Gastroesophageal sphincter (tissue), 4 donors: Measurements from ENCODE around the gene SUN5. TPM values are rescaled to one million over a fixed set of nuclear protein-coding genes. Genes with fewer than 3 reads are reported as not detected.

Experiments
- ATAC-seq: fragments of 150-250 bp; one replicate; pipeline ENCODE4 v1.9.1; 2016; ENCODE audit warnings: mild to moderate bottlenecking, moderate library complexity
- H3K27ac ChIP-seq, 4 donors: fragments of 200-600 bp; sonication (generic) in 3 of 4; 1 replicate in 3 of 4; 2 replicates in 1 of 4; pipeline ENCODE4 v1.5.1; 2016 to 2019
- H3K27me3 ChIP-seq: fragments of 200-600 bp; sonication (generic); one replicate; pipeline ENCODE4 v1.5.1; 2019
- H3K36me3 ChIP-seq, 2 donors: fragments of 200-600 bp; sonication (generic); one replicate each; pipeline ENCODE4 v1.5.1; 2019; ENCODE audit warnings: control low read depth in 1 of 2
- H3K4me1 ChIP-seq, 3 donors: fragments of 200-600 bp; sonication (generic); 1 replicate in 2 of 3; 2 replicates in 1 of 3; pipeline ENCODE4 v1.5.1; 2016 to 2019; ENCODE audit warnings: control low read depth in 2 of 3
- H3K4me3 ChIP-seq, 2 donors: fragments of 200-600 bp; sonication (generic); one replicate each; pipeline ENCODE4 v1.5.1; 2019; ENCODE audit warnings: mild to moderate bottlenecking in 1 of 2, moderate library complexity in 1 of 2
- H3K9me3 ChIP-seq, 3 donors: fragments of 200-600 bp; sonication (generic); one replicate each; pipeline ENCODE4 v1.5.1; 2017 to 2019; ENCODE audit warnings: control low read depth in 2 of 3
- EP300 ChIP-seq: sonication (generic); formaldehyde crosslinking; IDR thresholded peaks from one replicate; pipeline ENCODE4 v1.6.1; 2017; ENCODE audit warnings: antibody characterized with exemption, mild to moderate bottlenecking
- POLR2A ChIP-seq, 2 donors: fragments of 450-650 bp; IDR thresholded peaks; one replicate each; pipeline ENCODE4 v1.6.1; 2017; ENCODE audit warnings: antibody characterized with exemption in 2 of 2, mild to moderate bottlenecking in 2 of 2, moderate library complexity in 1 of 2
- POLR2AphosphoS5 ChIP-seq: sonication (generic); formaldehyde crosslinking; IDR thresholded peaks from one replicate; pipeline ENCODE4 v1.6.1; 2017; ENCODE audit warnings: antibody characterized with exemption
- WGBS, 2 donors: methylation state at CpG; one replicate each; pipeline ENCODE4 v1.1.5; 2018; ENCODE audit warnings: low coverage in 1 of 2; 5-methylcytosine and 5-hydroxymethylcytosine counted together
- total RNA-seq, 4 donors: library from RNA; depleted of rRNA; stranded (reverse); fragments of >200 nt; gene quantifications; one replicate each; pipeline ENCODE4 v1.1.0, GENCODE V29; 2016
- TF ChIP-seq, protein P1 (sequence below), 4 experiments: fragments of 200-600 bp in 2 of 4; fragments of 450-650 bp in 2 of 4; sonication (generic) in 1 of 4; IDR thresholded peaks; one replicate each; pipeline ENCODE4 v1.5.1; 2017 to 2019; ENCODE audit warnings: antibody characterized with exemption in 4 of 4, mild to moderate bottlenecking in 2 of 4, moderate library complexity in 2 of 4

SUN5 gene
- total RNA-seq, 4 donors from 2014 or later = not detected

GRCh38 chr20:32985596-32985995, 18.6 kb downstream of the SUN5 start:
- ATAC-seq = no peak
- 100% methylated on average over 1 of the region's 6 CpGs; no CpG with 5 or more reads in 1 of the 2 donors for WGBS, 2 donors
- Histone ChIP-seq H3K27ac (no peak overlapping the region), H3K27me3 (peaks cover 5% of the 10 kb centered on the region), H3K9me3 (no peaks in the 10 kb centered on the region), H3K36me3 (no peaks in the 10 kb centered on the region), H3K4me3 (no peak overlapping the region), H3K4me1 (peaks cover 0 to 9% (median 0%) of the 10 kb centered on the region in 3 donors)
- TF ChIP-seq EP300 (no peak), POLR2AphosphoS5 (no peak), POLR2A (IDR thresholded peaks at IDR 0.05) (no peak)
- TF ChIP-seq, protein P1, sequence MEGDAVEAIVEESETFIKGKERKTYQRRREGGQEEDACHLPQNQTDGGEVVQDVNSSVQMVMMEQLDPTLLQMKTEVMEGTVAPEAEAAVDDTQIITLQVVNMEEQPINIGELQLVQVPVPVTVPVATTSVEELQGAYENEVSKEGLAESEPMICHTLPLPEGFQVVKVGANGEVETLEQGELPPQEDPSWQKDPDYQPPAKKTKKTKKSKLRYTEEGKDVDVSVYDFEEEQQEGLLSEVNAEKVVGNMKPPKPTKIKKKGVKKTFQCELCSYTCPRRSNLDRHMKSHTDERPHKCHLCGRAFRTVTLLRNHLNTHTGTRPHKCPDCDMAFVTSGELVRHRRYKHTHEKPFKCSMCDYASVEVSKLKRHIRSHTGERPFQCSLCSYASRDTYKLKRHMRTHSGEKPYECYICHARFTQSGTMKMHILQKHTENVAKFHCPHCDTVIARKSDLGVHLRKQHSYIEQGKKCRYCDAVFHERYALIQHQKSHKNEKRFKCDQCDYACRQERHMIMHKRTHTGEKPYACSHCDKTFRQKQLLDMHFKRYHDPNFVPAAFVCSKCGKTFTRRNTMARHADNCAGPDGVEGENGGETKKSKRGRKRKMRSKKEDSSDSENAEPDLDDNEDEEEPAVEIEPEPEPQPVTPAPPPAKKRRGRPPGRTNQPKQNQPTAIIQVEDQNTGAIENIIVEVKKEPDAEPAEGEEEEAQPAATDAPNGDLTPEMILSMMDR (IDR thresholded peaks at IDR 0.05) = no peak

GRCh38 chr20:32984631-32985354, 19.4 kb downstream of the SUN5 start:
- Histone ChIP-seq H3K27ac (no peak overlapping the region), H3K4me1 (peaks cover 0 to 9% (median 0%) of the 10 kb centered on the region in 3 donors), H3K4me3 (no peak overlapping the region), H3K36me3 (no peaks in the 10 kb centered on the region), H3K9me3 (no peaks in the 10 kb centered on the region), H3K27me3 (peaks cover 10% of the 10 kb centered on the region)
- TF ChIP-seq POLR2AphosphoS5 (no peak), POLR2A (IDR thresholded peaks at IDR 0.05) (no peak), EP300 (no peak)
- TF ChIP-seq, protein P1 (IDR thresholded peaks at IDR 0.05) = no peak
- 63 to 77% methylated on average over 3 to 4 of the region's 9 CpGs for WGBS, 2 donors
- no peak for ATAC-seq

- Histone ChIP-seq H3K36me3 (no peaks in the 10 kb centered on the region), H3K27ac (no peak overlapping the region), H3K4me1 (peaks cover 0 to 9% (median 0%) of the 10 kb centered on the region in 3 donors), H3K27me3 (peaks cover 16% of the 10 kb centered on the region), H3K4me3 (no peak overlapping the region), H3K9me3 (no peaks in the 10 kb centered on the region)
- WGBS, 2 donors = 60 to 67% methylated on average over 1 to 5 of the region's 7 CpGs
- TF ChIP-seq, protein P1 (IDR thresholded peaks at IDR 0.05) = no peak
- TF ChIP-seq EP300 = no peak
- ATAC-seq = no peak
Observed at GRCh38 chr20:32984196-32984595, 20.0 kb downstream of the SUN5 start.

DNA sequence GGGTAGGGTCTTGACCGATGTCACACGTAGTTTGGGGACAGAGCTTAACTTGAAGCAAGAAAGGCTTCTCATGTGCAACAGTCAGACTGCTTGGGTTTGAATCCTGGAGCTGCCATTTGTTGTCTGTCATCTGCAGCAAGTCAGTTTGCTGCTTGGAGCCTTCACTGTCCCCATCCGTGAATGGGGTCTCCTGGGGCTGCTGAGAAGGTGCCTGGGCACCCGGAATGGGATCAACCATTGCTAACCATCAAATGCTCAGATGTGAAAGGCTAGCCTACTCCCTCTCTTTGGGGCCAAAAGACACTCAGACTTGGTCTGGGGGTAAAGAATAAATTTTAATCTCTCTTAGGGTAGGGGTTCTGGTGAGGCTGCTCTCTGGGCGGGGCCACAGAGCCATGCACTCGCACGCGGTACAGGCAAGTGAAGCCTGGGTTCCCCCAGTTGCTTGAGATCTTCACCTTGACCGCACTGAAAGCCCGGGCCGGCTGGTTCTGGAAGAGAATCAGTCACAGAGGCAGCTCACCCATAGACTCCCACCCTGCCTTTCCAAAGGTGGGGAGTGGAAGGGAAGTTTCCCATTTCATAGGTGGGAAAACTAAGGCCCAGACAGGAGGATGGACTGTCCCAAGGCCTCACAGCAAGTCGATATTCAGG, 20.6 kb downstream of the SUN5 start:
- Histone ChIP-seq H3K36me3 (no peaks in the 10 kb centered on the region), H3K27me3 (peaks cover 16% of the 10 kb centered on the region), H3K4me3 (no peak overlapping the region), H3K9me3 (no peaks in the 10 kb centered on the region), H3K4me1 (peaks cover 0 to 9% (median 0%) of the 10 kb centered on the region in 3 donors), H3K27ac (no peak overlapping the region)
- 80 to 100% methylated on average over 3 to 4 of the region's 12 CpGs for WGBS, 2 donors
- no peak for ATAC-seq
- no peak for TF ChIP-seq POLR2AphosphoS5
- TF ChIP-seq, protein P1 (IDR thresholded peaks at IDR 0.05) = no peak
- TF ChIP-seq EP300 = no peak
- no peak for TF ChIP-seq POLR2A (IDR thresholded peaks at IDR 0.05)
